ENCODE results near the gene TOX3. TPM values are rescaled to one million over a fixed set of nuclear protein-coding genes. Genes with fewer than 3 reads are reported as not detected.

TOX3 gene
- polyA plus RNA-seq, 1 donor, result 1.4 TPM

- DNase-seq (ENCODE audit: low read depth), result no peak
These were observed 93.3 kb downstream of the TOX3 start for GRCh38 chr16:52453644-52454043.

GRCh38 chr16:52451971-52452421 is 94.9 kb downstream of the TOX3 start:
- DNase-seq (ENCODE audit: low read depth), result no peak

GRCh38 chr16:52450916-52451315 is 96.0 kb downstream of the TOX3 start:
- DNase-seq (ENCODE audit: low read depth), result no peak

- DNase-seq (ENCODE audit: low read depth), result no peak
These were observed 96.7 kb downstream of the TOX3 start for GRCh38 chr16:52450241-52450640.

- DNase-seq (ENCODE audit: low read depth), result no peak
These were observed 100.9 kb downstream of the TOX3 start for GRCh38 chr16:52446080-52446479.

GRCh38 chr16:52441886-52442285 is 105.1 kb downstream of the TOX3 start:
- no peak for DNase-seq (ENCODE audit: low read depth)

- no peak for DNase-seq (ENCODE audit: low read depth)
These were observed 106.7 kb downstream of the TOX3 start for GRCh38 chr16:52440248-52440647.

GRCh38 chr16:52439750-52440149 is 107.2 kb downstream of the TOX3 start:
- DNase-seq (ENCODE audit: low read depth), result no peak

- no peak for DNase-seq (ENCODE audit: low read depth)
These were observed 107.7 kb downstream of the TOX3 start for GRCh38 chr16:52439171-52439701.

GRCh38 chr16:52437277-52437670 is 109.7 kb downstream of the TOX3 start:
- no peak for DNase-seq (ENCODE audit: low read depth)

- DNase-seq (ENCODE audit: low read depth), result no peak
These were observed 110.3 kb downstream of the TOX3 start for GRCh38 chr16:52436339-52437276.

- DNase-seq (ENCODE audit: low read depth), result no peak
These were observed 112.7 kb downstream of the TOX3 start for GRCh38 chr16:52434224-52434623.

GRCh38 chr16:52433643-52434042 is 113.3 kb downstream of the TOX3 start:
- DNase-seq (ENCODE audit: low read depth), result no peak

GRCh38 chr16:52424591-52424990 is 122.4 kb downstream of the TOX3 start:
- DNase-seq (ENCODE audit: low read depth), result no peak

- no peak for DNase-seq (ENCODE audit: low read depth)
These were observed 124.6 kb downstream of the TOX3 start for GRCh38 chr16:52422307-52422706.

GRCh38 chr16:52418201-52418600 is 128.7 kb downstream of the TOX3 start:
- DNase-seq (ENCODE audit: low read depth), result no peak

GRCh38 chr16:52416888-52417287 is 130.1 kb downstream of the TOX3 start:
- DNase-seq (ENCODE audit: low read depth), result no peak

- no peak for DNase-seq (ENCODE audit: low read depth)
These were observed 135.9 kb downstream of the TOX3 start for GRCh38 chr16:52411011-52411410.

- no peak for DNase-seq (ENCODE audit: low read depth)
These were observed 138.6 kb downstream of the TOX3 start for GRCh38 chr16:52408191-52408845.

- no peak for DNase-seq (ENCODE audit: low read depth)
These were observed 139.2 kb downstream of the TOX3 start for GRCh38 chr16:52407778-52408177.

- no peak for DNase-seq (ENCODE audit: low read depth)
These were observed 141.5 kb downstream of the TOX3 start for GRCh38 chr16:52405441-52405840.

- DNase-seq (ENCODE audit: low read depth), result no peak
These were observed 142.4 kb downstream of the TOX3 start for GRCh38 chr16:52404546-52404945.

GRCh38 chr16:52399116-52399515 is 147.8 kb downstream of the TOX3 start:
- no peak for DNase-seq (ENCODE audit: low read depth)

Measured in forelimb muscle (tissue), 1 donor.